Stimulated activated CD4-positive, alpha-beta T cell treated with anti-CD3 and anti-CD28 coated beads, Interleukin-15, amount 100 ng/mL, for 24 hours (primary cell): Measurements from ENCODE around the gene CERCAM.

Source experiments
- DNase-seq: peaks from one replicate; pipeline ENCODE4 v3.0.0-alpha.2; 2020

Gene CERCAM, protein sequence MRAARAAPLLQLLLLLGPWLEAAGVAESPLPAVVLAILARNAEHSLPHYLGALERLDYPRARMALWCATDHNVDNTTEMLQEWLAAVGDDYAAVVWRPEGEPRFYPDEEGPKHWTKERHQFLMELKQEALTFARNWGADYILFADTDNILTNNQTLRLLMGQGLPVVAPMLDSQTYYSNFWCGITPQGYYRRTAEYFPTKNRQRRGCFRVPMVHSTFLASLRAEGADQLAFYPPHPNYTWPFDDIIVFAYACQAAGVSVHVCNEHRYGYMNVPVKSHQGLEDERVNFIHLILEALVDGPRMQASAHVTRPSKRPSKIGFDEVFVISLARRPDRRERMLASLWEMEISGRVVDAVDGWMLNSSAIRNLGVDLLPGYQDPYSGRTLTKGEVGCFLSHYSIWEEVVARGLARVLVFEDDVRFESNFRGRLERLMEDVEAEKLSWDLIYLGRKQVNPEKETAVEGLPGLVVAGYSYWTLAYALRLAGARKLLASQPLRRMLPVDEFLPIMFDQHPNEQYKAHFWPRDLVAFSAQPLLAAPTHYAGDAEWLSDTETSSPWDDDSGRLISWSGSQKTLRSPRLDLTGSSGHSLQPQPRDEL

DNA sequence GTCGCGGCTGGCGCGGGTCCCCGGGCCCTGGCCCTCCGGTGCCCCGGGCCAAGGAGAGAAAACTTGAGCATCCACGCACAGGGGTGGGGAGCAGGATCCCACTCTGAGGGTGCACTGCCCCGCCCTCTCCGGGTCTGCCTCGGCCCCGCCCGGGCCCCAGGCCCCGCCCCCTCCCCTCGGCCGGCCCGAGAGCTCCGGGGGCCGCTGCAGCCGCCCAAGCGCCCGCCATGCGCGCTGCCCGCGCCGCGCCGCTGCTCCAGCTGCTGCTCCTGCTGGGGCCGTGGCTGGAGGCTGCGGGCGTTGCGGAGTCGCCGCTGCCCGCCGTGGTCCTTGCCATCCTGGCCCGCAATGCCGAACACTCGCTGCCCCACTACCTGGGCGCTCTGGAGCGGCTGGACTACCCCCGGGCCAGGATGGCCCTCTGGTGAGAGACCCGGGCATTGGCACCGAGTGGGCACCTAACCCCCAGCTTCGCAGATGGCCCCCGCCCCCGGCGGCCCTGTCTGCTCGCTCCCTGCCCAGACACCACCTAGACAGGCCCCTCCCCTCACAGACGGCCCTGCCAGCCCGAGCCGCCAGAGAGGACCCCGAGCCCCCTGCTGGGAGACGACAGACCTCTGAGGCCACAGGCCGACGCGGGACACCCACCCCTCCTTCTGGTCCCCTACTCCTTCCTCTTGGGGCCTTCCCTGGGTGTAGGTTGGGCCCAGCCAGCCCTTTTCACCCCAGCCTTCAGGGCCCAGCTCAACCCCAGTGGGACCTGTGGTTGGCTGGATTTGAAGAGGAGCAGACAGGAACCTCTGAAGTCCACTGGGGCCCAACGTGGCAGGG lies at the start of gene CERCAM:
Gene CERCAM, plus strand, starts transcription at position 207 of the 831 bp plus-strand sequence. Its CDS starts 21 bp downstream, at position 228.
- DNase-seq, result peak; percentile 67

DNA sequence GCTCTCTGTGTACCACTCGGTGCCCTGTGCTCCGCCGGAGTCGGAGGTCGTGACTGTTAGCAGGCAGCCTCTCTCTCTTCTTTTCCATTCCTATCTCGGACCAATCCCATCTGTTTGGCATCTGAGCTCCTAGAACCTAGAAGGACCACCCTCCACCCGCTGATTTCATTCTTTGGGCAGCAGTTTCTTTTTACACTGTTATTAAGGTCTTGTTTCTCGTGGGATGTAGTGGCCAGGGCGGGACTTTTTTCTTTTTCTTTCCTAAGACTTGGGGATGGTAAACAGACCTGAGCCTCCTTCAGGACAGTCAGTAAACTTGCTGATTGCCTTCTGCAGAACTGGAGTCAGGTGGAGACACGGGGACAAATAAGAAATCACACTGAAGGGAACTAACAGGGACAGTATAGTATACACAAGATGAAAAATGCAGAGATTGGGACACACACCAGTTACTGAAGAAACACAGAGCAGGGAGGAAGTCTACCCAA lies 49.0 kb upstream of the CERCAM start:
- no peak for DNase-seq

DNA sequence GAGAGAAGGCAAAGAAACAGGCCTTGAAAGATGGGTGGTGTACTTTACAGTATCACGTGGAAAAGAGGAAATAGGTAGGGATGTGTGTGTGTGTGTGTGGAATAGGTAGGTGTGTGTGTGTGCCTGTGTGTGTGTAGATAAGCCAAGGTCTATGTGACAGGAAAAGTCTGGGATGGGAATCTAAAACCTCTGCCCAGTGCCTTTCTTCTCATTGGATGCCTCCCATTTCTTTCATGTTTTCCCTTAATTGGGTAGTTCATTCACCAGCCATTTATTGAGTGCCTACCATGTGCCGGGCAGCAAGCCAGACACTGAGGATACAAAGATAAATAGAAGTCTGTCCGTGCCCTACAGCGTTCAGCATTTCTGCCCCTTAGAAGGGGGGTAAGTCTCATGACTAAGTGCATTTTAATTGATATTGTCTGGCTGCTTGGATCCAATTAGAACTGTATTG lies 48.4 kb upstream of the CERCAM start:
- DNase-seq, result no peak

DNA sequence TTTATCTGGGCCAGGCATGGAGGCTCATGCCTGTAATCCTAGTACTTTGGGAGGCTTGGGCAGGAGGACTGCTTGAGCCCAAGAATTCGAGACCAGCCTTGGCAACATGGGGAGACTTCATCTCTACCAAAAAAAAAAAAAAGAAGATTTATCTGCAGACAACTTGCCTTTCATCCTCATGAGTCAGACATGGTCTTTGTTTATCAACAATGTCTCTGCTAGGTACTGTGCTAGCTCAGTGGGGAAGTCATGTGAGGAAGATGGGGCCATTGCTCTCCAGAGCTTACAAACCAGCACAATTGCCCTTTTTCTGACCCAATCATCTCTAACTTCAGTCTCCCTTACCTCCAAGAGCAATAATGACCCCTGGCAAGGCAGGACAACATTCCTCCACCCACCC lies 47.9 kb upstream of the CERCAM start:
- no peak for DNase-seq

DNA sequence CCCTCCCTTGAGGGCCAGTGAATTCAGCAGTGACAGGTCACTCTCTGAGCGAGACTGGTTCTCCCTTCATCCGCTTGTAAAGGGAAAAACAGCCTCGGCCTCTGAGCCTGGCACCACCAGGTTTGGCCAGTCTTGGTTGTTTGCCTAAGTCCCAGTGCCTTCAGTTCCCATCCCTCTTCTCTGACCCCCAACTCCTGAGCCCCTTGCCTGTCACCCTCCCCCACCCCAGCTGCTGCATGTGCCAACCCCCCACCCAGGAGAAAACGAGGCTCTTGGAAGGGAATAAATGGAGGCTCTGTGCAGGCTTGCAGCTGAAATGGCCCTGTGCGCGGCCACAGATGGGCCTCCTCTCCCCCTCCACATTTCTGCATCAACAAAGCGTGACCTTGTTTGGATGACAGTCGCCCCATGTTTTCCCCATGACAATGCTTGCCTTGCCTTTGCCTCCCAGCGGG lies 46.4 kb upstream of the CERCAM start:
- no peak for DNase-seq

DNA sequence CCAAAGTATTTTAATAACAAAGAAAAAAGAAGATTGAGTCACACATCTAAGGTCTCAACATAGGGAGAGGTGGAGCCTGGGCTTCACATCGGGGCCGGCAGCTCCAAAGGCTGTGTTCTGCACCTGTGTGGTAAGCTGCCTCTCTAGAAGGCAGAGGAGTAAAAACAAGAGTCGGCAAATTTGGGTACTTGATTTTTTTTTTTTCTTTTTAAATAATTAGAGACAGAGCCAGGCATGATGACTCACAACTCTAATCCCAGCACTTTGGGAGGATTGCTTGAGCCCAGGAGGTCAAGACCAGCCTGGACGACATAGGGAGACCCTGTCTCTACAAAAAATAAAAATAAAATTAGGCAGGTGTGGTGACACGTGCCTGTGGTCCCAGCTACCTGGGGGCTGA lies 44.8 kb upstream of the CERCAM start:
- no peak for DNase-seq

DNA sequence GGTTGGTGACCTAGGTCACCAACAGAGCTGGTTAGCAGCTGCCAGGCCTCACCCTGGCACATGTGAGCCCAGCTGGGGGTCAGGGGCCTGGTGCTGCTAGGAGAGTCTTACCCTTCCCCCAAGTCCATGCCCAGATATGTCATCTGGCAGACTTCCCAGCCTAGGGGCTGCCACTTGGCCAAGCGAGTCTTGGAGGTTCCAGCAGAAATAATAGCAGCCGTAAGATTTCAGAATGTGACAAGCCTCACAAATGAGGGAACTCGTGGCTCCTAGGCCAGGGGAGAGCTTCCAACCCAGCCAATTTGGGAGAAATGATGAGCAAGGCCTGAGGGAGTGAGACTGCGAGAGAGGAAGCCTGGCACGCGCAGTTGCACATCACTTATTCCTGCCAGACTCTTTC lies 38.4 kb upstream of the CERCAM start:
- no peak for DNase-seq

DNA sequence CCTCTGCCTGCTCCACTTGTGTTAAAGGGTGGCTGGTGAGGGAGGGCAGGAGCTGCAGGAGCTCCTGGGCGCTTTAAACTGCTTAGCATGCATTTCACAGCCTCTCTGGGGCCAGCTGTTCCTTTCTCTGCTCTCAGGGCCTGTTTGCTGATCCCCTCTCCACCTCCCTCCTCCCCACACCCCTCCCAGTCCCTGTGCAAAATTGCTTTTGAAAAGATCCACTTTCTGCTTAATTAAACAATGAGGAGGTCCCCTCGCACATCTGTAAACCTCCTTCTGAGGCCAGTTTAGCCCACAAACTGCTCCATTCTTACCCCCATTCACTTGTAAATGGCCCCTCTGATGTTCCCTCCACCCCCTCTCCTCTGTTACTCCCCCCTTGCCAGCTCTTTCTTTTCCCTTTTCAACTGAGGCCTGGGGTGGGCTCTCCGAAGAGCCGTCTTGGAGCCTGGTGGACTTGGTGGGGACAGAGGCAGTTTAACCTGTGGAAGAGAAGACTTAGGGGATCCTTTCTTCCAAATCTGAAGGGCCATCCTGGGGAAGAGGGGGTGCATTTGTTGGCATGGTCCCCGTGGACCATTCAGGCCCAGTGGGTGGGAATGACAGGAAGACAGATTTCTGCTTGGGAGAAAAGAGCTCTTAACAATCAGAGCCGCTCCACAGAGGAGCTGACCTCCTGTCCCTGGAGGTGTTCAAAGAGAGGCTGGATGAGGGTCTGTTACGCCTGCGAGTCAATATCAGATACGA lies 37.5 kb upstream of the CERCAM start:
- no peak for DNase-seq

DNA sequence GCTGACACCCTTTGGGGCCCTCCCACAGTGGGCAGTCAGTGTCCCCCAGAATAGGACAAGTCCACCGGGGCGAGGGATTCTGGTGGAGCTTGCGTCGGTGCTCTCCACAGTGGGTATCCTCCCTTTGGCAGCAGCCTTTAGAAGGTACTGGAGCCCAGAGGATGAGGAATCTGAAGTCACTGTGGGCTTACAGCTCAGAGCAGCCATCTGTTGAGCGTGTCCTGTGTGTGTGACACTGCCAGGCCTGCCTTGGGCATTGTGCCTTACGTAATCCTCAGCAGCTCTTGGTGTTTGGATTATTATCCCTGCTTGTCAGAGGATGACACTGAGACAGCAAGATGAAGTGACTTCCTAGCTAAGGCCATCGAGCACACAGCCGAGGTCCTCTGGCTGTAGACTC lies 36.9 kb upstream of the CERCAM start:
- no peak for DNase-seq

DNA sequence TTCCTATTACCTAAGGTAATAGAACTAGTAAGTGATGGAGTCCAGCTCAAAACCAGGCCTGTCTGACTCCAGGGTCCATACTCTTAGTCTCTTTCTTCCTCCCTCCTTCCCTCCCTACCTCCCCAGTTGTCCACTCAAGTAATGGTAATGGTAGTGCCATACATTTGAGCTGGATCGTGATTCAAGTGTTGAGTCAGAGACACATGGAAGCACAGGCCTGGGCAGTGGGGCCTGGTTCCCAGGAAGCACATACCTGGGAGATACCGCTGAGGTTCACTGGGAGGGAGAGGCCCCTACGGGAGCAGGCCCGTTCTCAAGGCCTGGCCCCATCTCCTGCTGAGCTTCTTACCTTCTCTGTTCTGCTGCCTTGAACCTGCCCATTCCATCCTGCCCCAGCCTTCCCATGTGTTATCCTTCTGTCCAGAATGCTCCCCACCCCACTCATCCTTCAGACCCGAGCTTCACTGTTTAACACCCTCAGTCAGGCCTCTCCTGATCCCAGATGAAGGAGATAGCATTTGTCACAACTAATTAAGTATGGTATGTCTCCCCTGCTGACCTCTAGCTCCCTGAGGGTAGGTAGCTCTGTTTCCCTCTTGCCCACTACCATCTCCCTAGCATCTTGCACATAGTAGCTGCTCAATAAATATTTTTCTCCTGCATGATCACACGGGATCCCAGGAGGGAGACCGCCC lies 35.7 kb upstream of the CERCAM start:
- DNase-seq, result no peak

DNA sequence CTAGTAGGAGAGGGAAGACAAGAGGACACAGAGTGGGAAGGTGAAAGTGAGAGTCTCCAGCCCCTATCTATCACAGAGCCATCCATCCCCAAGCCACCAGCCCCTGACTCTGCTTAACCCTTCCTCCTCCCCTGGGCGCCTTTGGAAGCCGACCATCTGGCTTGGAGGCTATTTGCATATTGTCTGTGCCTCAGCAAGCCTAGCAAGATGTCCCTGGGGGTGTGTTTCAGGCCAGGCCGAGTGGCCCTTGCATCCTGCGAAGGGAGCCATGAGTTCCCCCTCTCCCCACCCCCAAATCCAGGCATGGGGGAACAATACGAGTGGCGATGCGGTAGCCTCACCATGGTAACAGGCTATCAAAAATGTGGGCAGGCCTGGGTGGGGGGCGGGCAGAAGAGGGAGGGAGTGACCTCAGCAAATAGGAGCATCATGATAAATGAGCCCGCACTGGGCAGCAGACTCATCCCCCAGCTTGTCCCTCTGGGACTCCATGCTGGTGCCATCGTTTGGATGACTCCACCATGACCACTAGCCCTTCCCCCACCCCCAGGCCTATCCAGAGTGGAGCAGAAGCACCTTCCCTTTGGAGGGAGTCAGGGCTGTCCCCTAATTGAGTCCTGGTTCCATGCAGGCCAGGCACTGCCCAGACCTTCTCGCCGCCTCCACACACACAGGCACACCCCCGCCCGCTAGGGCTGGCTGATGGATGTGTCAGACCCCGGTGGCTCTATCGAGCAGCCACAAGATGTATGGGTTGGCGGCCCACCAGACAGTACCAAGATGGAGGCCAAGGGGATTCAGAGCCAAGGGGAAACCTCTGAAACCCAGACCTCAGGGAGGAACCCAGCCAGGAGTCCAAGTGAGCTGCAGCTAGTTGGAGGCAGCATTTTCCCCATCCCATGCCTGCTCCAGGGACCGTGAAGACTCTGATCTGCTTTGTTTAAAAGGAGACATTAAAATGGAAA lies 34.9 kb upstream of the CERCAM start:
- no peak for DNase-seq

DNA sequence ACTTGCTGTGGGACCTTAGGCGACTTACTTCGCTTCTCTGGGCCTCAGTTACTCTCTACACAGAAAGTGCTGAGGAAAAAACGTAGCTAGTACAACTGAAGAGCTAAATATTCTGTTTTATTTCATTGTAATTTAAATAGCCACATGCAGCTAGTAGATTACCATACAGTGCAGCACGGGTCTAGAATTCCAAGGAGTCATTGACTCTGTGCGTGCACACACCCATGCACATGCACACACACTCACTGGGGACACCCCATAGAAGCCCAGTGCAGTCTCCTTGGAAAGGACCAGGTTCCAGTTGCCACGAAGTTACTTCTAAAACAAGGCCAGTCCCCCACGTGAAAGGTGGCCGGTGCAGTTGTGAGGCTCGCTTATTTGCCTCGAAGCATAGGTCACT lies 32.5 kb upstream of the CERCAM start:
- no peak for DNase-seq

DNA sequence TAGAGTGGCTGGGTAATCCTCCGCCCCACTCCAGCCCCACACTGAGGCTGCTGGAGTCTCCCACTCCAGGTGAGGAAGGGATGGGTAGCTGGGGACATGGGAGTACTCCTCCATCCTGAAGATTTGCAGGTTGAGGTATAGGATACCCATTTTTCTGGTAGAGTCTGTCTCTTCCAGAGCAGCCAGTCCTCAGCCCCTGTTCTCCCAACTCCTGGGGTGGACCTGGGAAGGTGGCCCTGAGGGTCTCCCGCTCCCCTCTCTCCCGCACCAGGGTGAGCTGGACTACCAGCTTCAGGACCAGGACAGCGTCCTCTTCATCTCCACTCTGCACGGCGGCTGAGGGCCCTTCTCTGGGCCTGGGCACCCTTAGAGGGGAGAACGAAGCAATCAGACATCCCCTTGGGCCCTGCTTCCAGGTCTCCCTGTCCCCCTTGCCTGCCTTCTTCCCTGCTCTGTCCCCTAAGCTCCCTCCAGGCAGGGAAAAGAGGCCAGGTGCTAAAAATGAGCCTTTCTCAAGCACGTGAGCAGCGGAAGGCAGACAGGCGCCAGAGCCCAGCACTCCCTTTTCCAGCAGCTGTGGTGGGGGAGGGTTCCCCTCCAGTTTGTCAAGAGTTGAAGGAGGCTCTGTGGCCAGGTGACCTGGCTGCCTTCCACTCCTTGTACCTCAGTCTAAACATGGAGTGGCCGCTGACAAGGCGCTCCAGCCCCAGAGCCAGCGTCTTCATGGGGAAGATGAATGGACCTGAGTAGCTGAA lies 31.1 kb upstream of the CERCAM start:
- no peak for DNase-seq

DNA sequence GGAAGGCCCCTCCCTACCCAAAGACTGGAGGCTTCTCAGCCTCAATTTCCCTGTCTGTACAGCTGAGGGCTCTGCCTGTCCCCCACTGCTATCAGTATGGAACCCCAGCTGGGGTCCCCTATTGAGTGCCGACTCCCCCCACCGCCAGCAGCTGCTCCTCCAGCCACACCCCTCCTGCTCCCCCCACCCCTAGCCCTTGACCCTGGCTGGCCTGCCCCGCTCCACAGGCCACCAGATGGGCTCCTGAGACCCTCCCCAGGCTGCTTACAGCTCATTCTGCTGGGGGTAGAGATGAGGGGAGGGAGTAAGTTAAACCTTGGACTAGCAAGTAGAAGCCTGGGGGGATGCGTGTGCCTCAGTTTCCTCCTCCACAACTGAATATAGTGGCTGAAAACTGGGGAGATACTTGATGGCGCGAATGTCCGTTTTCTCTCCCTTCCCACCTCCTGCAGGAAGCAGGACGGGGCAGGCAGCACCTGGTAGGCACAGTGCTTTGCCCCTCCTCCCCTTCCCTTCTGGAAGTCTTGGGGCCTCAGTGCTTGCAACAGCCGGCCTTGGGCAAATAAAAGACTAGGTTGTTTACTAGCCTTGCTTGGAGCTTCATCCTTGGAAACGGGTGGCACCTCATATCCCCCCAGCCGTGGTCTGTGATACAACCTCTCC lies 30.4 kb upstream of the CERCAM start:
- DNase-seq, result no peak

DNA sequence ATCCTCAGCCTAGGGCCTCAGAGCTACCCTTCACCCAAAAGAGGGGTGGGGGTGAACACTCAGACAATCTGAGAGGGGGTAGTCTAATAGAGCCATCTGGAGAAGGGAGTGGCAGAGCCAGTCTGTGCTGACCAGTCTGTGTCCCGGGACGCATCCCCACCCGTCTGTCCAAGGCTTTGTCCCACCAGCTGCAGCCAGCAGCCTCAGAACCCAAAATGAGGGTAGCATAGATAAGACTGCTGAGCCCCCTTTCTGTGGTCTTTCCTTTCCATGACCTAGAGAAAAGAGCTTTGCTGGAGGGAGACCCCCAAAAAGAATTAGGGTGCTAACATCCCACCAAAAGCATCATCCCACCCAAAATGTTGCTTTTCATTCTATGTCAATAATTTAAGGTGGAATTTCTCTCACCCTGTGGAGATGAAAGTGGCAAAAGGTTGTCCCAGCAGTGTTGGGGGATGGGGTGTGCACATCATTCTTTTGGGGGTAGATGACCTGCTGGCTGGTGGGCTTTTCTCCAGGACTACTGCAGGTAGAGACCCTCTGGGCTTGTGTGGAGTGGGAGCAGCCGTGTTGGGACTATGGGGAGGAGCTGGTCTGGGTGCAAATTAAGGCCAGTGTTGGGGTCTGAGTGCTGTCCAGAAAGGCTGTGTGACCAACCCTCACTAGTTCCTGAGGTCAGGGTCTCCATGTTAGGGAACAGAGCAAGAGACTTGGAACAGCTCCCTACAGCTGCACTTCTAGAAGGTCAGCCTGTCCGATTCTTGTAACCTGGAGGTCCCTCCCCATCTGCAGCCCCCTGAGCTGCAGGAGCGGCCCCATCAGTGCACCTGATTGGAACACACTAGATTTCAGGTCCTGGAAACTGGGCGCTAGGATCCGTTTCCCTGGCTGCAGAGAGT lies 29.6 kb upstream of the CERCAM start:
- DNase-seq, result no peak

DNA sequence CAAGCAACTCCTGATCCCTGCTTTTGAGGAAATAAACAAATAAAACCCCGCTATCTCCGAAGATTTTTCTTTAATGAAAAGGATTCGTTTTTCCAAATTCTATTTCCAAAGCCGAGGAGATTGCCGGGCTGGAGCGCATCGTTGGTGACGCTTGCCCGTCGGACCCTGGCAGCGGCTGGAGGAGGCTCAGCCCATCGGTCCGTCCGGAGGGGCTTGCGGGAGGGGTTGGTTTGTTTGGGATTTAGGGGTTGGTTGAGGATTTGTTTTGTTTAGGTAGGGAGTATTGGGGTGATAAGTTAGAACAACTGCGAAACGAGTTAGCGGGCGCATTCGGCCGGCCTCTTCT lies 28.7 kb upstream of the CERCAM start:
- DNase-seq, result no peak

DNA sequence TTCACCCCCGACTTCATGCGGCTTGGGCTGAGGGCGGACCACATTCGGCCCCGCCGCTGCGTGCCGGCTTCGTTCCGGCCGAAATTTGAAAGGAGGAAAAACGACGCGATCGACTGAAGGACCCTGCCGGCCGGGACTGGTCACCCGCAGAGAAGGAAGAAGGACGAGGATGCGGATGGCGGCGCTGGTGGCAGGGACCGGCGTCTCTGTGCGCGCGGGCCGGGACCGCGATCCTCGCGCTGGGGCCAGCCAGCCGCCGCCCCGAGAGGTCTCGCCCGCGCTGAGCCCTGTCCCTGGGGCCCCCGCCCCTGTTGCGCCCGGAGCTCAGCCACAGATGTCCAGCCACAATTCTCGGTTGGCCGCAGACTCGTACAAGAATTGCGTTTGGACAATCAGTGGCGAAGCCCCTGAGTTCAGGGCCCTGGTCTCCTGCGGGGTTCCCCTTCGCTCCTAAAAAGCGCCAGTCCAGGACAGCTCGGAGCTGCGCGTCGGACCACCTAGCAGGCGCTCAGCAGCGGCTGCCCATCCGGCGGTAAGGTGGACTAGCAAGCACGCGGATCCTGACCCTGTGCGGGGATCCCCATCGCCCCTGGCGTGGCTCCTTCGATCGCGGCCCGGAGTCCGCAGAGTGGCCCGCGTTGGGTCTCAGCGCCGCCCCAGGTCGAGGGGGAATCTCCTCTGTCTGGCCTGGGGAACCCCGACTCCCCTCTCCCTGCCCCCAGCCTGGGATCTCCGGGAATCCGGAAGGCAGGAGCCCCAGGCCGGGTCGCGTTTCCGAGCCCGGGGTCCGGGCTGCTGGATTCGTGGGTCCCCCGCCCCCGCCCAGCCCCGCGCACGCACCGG lies 28.1 kb upstream of the CERCAM start:
- DNase-seq, result no peak
